GM18907 (cell line): ENCODE measurements around the gene LHFPL2.
A peak's percentile ranks its signal among the peaks of the same experiment; 100 is the strongest.
"Not testable (repeated sequence)": the region's sequence is repeated elsewhere in the genome, so short reads cannot be mapped to it uniquely, and the experiment has no call there.

ENCODE experiments used
- ATAC-seq: cut with Tn5 transposase; IDR thresholded peaks from one replicate; pipeline ENCODE4 v1.9.1; 2021; ENCODE audit warnings: mild to moderate bottlenecking, moderate library complexity; ENCODE audit not compliant: unreplicated experiment

LHFPL2 gene, protein sequence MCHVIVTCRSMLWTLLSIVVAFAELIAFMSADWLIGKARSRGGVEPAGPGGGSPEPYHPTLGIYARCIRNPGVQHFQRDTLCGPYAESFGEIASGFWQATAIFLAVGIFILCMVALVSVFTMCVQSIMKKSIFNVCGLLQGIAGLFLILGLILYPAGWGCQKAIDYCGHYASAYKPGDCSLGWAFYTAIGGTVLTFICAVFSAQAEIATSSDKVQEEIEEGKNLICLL

DNA sequence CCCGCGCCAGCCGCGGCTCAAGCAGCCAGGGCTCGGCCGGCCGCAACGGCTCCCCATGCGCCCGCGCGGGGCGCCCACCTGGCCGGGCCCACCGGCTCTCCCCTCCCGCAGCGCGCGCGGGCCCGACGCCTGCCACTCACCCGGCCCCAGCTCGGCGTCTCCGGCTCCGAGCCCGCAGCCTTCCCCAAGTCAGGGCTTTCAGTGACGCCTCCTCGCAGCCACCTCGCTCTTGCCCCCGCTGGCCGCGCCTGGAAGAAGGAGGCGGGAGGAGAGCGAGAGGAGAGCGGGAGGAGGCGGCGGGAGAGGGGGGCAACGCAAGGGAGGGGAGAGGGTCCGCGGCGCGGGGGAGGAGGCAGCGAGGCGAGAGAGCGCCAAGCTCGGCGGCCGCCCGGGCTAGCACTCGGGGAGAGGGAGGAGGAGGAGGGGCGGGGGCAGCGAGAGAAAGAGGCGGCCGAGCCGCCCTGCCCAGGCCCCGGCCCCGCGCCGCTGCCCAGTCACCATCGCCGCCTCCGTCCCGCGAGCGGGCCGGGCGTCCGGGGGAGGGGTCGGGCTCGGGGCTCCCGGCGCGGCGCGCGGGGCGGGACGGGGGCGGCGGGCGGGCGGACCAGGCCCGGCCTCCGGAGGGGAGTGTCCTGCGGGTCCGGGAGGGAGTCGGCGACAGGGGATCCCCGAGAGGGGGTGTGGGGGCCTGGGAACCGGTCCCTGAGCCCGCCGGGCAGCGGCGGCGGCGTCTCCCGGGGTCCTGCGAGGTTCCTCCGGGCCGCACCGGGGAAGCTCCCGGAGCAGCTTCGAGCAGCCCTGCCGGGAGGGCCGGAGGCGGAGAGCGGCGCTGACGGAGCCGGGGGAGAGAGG lies at the start of gene LHFPL2:
Gene LHFPL2 (minus strand): TSS at position 414 of the 852 bp plus-strand sequence. CDS start 138,559 bp downstream, outside the sequence.
- peak; percentile 51 for ATAC-seq

DNA sequence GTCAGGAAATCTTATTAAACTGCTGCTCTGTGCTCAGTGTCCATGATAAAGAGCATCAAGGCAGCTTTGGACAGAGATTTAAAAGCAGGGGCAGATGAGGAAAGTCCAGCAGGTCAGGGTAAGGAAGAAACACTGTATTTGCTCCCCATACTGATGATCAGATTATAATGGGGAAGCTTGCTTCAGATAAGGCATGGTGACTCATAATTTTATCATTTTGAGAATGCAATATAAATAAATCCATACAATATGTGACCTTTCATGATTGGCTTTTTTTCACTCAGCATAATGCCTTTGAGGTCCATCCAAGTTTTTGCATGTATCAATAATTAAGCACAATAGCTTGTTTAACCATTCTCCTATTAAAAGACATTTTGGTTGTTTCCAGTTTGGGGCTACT lies 48.1 kb upstream of the LHFPL2 start:
- no peak for ATAC-seq

DNA sequence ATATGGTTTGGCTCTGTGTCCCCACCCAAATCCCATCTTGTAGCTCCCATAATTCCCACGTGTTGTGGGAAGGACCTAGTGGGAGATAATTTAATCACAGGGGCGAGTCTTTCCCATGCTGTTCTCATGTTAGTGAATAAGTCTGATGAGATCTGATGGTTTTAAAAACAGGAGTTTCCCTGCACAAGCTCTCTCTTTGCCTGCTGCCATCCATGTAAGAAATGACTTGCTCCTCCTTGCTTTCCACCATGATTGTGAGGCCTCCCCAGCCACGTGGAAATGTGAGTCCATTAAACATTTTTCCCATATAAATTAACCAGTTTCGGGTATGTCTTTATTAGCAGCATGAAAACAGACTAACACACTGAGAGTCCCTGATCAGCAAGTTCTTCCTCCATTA lies 47.5 kb upstream of the LHFPL2 start:
- not testable (repeated sequence) for ATAC-seq

DNA sequence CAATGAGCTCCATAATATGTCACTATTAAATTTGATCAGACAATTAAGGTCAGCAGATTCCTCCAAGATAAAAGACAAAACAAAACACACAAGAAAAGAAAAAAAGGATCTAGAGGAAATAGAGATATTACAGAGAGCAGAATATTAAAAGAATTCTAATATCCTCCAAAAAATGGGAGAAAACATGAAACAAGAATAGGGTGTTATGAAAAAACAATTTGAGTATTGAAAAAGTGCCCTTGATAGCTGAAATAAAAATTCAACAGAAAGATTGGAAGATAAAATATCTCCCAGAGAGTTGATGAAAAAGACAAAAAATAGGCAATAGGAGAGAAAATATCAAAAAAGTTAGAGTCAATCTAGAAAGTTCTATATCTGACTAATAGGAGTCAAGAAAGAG lies 44.8 kb upstream of the LHFPL2 start:
- no peak for ATAC-seq

DNA sequence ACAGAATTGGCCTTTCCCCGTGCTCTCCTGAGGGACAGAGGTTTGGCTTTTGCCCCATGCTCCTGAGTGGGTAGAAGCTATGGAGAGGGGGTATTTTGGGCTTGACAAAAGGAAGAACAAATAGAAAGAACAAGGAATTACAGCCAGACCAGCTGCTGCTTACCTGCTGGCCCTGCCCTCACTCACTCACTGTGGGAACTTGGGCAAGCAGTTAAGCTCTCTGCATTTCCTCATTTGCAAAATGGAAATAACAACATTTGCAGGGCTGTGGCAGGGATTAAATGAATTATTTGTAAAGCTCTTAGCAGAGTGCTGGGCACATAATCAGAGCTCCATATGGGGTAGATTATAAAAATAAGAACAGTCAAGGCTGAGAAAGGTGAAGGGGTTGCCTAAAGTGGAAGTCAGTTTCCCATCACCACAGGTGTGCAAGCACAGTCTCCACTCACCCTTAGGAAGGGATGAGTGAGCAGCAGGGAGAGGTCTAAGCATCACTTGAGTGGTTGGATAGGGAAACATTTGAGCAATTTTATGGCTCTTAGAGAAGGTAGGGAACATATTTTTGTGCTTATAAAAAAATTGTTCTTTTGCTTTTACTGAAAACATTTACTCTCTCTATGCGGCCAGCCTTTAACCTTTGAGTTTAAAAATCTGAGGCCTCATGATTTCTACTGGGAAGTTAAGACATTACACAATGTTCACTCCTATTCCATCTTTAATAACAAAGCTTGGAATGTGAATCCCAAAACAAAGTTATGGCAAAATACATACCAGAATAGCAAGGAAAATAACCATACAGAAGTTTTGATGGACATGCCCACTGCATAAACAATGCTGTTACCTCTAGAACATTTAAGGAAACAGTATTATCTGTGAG lies 42.8 kb upstream of the LHFPL2 start:
- no peak for ATAC-seq

DNA sequence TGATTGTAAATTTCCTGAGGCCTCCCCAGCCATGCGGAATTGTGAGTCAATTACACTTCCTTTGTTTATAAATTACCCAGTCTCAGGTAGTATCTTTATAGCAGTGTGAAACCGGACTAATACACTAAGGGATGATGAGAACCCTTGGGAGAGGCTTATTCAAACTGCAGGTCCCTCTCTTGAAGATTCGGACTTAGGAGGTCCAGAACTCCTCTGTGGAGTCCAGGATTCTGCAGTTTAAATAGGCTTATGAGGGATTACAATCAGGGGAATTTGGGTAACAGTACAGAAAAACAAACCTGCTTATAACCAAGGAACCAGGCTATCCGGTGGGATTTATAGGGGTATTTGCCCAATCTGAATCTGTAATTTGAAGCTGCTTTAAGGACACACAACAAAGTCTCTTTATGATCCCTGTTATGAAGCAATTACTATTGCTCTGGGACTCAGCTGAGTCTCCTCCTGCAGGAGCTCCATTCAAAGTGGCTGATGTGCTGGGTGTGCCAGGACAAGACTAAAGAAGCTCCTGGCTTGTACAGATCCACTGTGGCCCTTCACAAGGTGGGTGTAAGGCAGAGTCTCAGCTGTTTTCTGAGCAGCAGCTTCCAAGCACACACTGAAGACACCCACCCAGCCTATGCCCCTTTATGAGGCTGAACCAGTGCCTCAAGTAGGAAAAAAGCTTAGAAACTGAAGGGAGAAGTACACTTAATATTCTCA lies 41.8 kb upstream of the LHFPL2 start:
- ATAC-seq: no peak

DNA sequence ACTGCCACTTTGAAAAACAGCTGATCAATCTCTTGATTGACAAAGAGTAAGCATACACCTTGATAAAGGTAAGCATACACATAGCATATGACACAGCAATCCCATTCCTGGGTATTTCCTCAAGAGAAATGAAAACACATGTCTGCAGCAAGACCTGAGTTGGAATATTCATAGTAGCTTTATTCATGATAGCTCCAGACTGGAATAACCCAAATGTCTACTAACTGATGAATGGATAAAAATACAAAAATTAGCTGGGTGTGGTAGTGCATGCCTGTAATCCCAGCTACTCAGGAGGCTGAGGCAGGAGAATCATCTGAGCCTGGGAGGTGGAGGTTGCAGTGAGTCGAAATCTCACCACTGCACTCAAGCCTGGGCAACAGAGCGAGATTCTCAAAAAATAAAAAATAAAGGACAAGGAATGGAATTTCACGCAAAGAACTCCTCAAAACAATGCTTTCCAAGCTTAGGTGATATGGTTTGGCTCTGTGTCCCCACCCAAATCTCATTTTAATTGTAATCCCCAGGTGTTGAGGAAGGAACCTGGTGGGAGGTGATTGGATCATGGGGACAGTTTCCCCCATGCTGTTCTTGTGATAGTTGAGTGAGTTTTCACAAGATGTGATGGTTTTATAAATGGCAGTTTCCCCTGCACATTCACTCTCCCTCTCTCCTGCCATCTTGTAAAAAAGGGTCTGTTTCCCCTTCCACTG lies 41.1 kb upstream of the LHFPL2 start:
- ATAC-seq: no peak

DNA sequence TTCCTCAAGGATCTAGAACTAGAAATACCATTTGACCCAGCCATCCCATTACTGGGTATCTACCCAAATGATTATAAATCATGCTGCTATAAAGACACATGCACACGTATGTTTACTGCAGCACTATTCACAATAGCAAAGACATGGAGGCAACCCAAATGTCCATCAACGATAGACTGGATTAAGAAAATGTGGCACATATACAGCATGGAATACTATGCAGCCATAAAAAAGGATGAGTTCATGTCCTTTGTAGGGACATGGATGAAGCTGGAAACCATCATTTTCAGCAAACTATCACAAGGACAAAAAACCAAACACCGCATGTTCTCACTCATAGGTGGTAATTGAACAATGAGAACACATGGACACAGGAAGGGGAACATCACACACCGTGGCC lies 38.9 kb upstream of the LHFPL2 start:
- ATAC-seq: not testable (repeated sequence)

DNA sequence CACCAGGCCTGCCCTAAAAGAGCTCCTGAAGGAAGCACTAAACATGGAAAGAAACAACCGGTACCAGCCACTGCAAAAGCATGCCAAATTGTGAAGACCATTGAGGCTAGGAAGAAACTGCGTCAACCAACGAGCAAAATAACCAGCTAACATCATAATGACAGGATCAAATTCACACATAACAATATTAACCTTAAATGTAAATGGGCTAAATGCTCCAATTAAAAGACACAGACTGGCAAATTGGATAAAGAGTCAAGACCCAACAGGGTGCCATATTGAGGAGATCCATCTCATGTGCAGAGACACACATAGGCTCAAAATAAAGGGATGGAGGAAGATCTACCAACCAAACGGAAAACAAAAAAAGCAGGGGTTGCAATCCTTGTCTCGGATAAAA lies 35.3 kb upstream of the LHFPL2 start:
- ATAC-seq: not testable (repeated sequence)

DNA sequence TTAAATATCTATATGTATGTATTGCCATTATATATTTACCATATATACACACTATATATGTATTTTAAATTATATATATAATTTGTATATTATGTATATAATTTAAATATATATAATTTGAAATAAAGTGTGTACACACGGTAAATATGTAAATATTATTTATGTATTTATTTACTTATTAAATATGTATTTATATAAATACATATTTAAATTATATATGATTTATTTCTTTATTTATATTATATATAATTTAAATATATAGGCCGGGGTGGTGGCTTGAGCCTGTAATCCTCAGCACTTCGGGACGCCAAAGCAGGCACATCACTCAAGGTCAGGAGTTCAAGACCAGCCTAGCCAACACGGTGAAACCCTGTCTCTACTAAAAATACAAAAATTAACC lies 31.3 kb upstream of the LHFPL2 start:
- ATAC-seq: no peak

DNA sequence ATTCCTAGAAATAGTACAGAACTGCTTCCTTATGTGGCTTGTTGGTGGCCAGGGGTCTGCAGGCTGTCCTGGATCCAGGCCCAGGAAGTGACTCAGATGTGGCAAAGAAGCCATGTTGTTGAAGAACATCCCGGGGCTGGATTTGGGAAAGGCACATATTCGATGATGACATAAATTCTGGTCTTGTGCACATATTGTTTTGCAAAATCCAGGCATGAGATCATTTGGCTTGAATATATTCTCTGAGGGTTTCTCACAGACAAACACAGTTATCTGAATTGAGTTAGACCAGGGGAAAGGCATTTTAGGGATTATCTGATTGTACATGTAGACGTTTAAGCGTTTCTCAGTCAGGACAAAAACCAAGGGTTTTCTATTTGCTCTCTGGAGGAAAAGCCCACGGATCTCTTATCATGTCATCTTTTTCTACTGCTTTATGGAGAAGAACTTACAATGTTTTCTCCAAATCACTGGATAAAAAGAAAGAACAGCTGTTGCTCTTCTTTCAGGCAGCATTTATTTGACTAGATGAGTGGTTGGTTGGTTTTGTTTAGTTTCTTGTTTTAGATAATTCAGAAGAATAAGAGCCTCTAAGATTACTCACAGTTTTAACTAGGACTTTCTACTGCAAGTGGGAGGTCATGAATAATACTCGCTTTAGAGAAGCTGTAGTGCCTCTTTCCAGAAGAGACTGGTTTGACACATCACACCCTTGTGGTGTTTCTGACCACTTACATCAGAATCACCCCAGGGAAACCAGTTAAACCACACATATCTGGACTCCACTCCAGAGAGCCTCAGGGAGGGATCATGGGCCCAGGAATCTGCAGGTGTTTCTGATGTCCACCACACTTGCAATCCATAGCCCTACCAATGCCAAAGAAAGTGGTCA lies 29.5 kb upstream of the LHFPL2 start:
- ATAC-seq: no peak

DNA sequence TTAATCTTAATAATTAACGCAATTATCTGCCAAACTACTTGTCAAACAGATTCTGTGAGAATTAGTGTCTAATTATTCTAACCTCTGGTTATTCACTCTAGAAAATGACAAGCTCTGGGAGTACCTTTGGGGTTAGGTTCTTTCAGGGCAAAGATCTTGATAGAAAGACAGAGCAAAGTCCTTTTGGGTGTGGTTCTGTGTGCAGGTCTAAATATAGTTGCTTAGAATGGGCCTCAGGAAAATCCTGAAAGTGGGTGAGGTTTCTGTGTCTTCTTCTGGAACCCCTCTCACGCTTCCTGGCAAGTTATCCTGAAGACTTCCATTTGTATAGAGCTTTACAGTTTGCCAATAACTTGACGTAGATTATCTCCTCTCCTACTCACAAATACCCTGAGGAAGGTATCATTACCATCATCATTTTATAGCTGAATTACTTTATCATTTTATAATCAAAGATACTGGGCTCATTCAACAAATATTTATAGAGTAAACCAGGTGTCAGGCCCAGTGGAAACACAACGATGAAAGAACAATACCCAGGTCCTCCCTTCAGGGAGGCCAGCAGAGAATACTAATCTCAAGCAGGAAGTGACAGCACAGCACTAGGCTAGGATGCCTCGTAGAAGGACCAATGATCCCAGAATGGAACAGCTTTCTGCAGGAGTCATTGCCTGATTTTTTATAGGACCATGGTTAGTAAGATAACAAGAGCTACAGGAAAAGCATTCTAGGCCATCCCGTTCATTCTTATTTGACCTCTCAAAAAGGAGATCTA lies 27.6 kb upstream of the LHFPL2 start:
- ATAC-seq: no peak

DNA sequence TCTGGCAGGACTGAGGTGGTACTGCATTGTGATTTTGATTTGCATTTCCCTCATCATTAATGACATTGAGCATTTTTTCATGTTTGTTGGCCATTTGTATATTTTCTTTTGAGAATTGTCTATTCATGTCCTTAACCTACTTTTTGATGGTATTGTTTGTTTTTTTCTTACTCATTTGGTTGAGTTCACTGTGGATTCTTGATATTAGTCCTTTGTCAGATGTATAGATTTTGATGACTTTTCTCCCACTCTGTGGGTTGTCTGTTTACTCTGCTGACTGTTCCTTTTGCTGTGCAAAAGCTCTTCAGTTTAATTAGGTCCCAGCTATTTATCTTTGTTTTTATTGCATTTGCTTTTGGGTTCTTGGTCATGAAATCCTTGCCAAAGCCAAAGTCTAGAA lies 25.3 kb upstream of the LHFPL2 start:
- ATAC-seq: not testable (repeated sequence)

DNA sequence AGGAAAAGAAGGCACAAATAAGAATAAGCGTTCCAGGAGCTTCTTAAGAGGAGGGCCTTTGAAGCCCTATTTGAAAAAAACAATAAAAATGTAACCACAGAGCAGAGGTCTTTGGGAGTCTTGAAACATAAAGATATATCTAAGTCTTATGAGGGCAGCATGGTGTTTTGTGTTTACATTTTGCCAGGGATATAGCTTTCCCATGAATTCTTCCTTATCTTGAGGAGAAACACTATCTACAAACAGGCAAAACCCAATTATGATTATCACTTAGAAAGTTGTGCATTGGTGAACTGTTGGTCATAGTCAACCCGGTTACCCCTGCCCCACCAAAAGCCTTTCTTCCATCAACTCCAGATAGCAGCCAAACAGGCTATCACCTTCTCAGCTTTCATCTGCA lies 23.6 kb upstream of the LHFPL2 start:
- ATAC-seq: no peak

DNA sequence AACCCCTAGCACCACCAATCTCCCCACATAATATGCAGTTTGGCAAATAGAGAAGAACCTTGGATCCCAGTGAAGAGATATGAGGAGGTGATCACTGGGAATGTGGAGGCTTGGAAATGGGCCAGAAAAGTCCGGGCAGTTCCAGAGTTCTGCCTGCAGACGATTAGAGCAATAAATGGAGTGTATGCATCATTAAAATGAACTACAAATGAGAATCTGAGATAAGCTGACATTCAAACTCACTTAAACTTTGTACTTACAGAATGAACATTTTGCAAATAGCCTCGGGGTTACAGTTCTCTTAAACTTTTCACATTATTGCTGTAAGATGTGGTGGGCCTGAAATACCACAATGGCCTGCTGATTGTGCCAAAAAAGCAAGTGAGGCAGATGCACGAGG lies 23.0 kb upstream of the LHFPL2 start:
- no peak for ATAC-seq

DNA sequence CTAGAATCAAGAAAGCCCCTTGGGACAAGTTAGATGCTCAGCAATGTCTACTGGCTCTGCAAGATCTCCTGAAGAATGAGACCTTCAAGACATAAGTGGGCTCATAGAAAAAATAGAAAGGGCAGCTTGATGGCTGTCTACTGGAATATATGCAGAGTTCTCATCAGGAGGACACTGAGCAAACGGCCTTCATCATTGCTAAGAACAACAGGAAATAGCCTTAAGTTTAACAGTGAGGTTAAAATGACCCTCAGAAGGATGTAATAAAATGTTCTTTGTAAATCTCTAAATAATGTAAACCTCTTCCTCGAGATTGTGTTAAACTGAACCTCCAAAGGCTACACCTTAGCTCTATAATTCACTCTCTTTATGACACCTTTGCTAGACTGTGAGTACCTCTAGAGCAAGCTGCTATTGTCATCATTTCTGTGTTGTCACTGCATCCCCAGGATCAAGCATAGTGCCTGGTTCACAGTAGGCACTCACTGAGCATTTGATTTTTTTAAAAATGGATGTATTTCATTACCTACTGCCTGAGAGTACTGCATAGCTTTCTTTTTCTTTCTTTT lies 22.2 kb upstream of the LHFPL2 start:
- ATAC-seq: no peak

DNA sequence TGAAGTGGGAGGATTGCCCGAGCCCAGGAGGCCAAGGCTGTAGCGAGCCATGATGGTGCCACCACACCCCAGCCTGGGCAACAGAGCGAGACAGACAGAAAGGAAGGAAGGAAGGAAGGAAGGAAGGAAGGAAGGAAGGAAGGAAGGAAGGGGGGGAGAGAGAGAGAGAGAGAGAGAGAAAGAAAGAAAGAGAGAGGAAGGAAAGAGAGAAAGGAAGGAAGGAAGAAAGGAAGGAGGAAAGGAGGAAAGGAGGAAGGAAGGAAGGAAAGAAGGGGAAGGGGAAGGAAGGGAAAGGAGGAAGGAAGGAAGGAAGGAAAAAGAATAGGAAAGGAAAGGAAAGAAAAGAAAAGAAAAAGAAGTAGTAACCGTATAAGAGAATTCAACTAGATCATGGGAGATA lies 20.8 kb upstream of the LHFPL2 start:
- no peak for ATAC-seq

DNA sequence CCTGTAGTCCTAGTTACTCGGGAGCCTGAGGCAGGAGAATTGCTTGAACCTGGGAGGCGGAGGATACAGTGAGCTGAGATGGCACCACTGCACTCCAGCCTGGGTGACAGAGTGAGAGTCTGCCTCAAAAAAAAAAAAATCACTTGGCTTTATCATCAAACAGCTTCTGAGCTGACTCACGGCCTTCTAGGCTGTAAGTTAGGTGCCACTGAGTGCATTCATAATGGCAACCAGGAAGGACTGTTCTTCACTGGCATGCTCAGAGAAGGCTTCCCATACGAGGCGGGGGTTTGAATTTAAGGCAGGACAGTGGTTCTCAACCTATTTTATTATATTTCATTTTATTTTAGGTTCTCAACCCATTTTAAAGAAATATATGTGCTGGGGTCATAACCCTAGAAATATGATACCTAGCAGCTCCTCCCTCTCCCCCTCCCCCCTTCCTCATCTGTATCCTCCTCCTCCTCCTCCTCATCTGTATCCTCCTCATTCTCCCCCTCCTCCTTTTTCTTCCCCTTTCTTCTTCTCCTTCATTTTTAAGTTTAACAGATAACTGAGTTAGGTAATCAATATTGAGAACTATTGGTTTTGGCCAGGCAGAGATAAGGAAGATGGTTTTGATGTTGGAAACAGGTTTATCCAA lies 19.0 kb upstream of the LHFPL2 start:
- ATAC-seq: no peak
